ENCODE data around the gene GGT7.
"Not testable (repeated sequence)": the region's sequence is repeated elsewhere in the genome, so short reads cannot be mapped to it uniquely, and the experiment has no call there.

The GGT7 gene

GRCh38 chr20:34915131-34915530 is 42.5 kb upstream of the GGT7 start:
- H3K27ac ChIP-seq, result no peak overlapping the region
- H3K27me3 ChIP-seq (replicated peaks), result no peaks in the 10 kb centered on the region
- DNase-seq, result no peak
- no peaks in the 10 kb centered on the region for H3K36me3 ChIP-seq (replicated peaks)
- H3K4me3 ChIP-seq (ENCODE audit: low read depth, low read length), result no peak overlapping the region
- in situ Hi-C loops (cut with HindIII; ENCODE audit: low pct_ligation_motif_present, low sequenced_read_pairs), result no loop called here
- TF ChIP-seq CTCF (IDR thresholded peaks at IDR 0.05; ENCODE audit: low read depth, low read length, missing control alignments), result no peak

GRCh38 chr20:34907616-34908469 is 35.2 kb upstream of the GGT7 start:
- peak; percentile 63 for DNase-seq
- Histone ChIP-seq H3K36me3 (replicated peaks) (no peaks in the 10 kb centered on the region), H3K27me3 (replicated peaks) (no peaks in the 10 kb centered on the region), H3K4me3 (ENCODE audit: low read depth, low read length) (no peak overlapping the region), H3K27ac (no peak overlapping the region)
- in situ Hi-C loops (cut with HindIII; ENCODE audit: low pct_ligation_motif_present, low sequenced_read_pairs), result no loop called here
- TF ChIP-seq CTCF (IDR thresholded peaks at IDR 0.05; ENCODE audit: low read depth, low read length, missing control alignments), result no peak

GRCh38 chr20:34904202-34904621 is 31.6 kb upstream of the GGT7 start:
- no peak for TF ChIP-seq CTCF (IDR thresholded peaks at IDR 0.05; ENCODE audit: low read depth, low read length, missing control alignments)
- no peak for DNase-seq
- in situ Hi-C loops (cut with HindIII; ENCODE audit: low pct_ligation_motif_present, low sequenced_read_pairs), result no loop called here
- H3K4me3 ChIP-seq (ENCODE audit: low read depth, low read length), result no peak overlapping the region
- H3K27ac ChIP-seq, result no peak overlapping the region
- H3K36me3 ChIP-seq (replicated peaks), result no peaks in the 10 kb centered on the region
- H3K27me3 ChIP-seq (replicated peaks), result no peaks in the 10 kb centered on the region

- DNase-seq; H3K27ac ChIP-seq; in situ Hi-C loops (cut with HindIII; ENCODE audit: low pct_ligation_motif_present, low sequenced_read_pairs); H3K4me3 ChIP-seq (ENCODE audit: low read depth, low read length); H3K36me3 ChIP-seq (replicated peaks); H3K27me3 ChIP-seq (replicated peaks): not testable (repeated sequence)
Measured at GRCh38 chr20:34898731-34899130, 26.1 kb upstream of the GGT7 start.

- H3K27me3 ChIP-seq (replicated peaks); DNase-seq; in situ Hi-C loops (cut with HindIII; ENCODE audit: low pct_ligation_motif_present, low sequenced_read_pairs); H3K27ac ChIP-seq; H3K4me3 ChIP-seq (ENCODE audit: low read depth, low read length); H3K36me3 ChIP-seq (replicated peaks): not testable (repeated sequence)
Measured at GRCh38 chr20:34898129-34898528, 25.5 kb upstream of the GGT7 start.

- no peak overlapping the region for H3K27ac ChIP-seq
- H3K36me3 ChIP-seq (replicated peaks), result no peaks in the 10 kb centered on the region
- H3K4me3 ChIP-seq (ENCODE audit: low read depth, low read length), result no peak overlapping the region
- no peak for DNase-seq
- TF ChIP-seq CTCF (IDR thresholded peaks at IDR 0.05; ENCODE audit: low read depth, low read length, missing control alignments), result no peak
- no peaks in the 10 kb centered on the region for H3K27me3 ChIP-seq (replicated peaks)
- in situ Hi-C loops (cut with HindIII; ENCODE audit: low pct_ligation_motif_present, low sequenced_read_pairs), result no loop called here
Measured at GRCh38 chr20:34896086-34896621, 23.5 kb upstream of the GGT7 start.
